BE2C (cell line): Measurements from ENCODE around the gene CENPS.

Experiments used
- DNase-seq: peaks from one replicate; pipeline ENCODE4 v3.0.0-alpha.2; 2020
- H3K27me3 ChIP-seq: fragments of 250-450 bp; sonication (Bioruptor Pico); 2 replicates; pipeline ENCODE4 v1.5.1; 2020; ENCODE audit warnings: mild to moderate bottlenecking
- H3K36me3 ChIP-seq: fragments of 250-450 bp; sonication (Bioruptor Pico); 2 replicates; pipeline ENCODE4 v1.5.1; 2020; ENCODE audit warnings: mild to moderate bottlenecking
- H3K4me1 ChIP-seq: fragments of 250-450 bp; sonication (Bioruptor Pico); 2 replicates; pipeline ENCODE4 v1.5.1; 2020
- H3K4me3 ChIP-seq: 2 replicates; pipeline ENCODE4 v1.5.1; 2011; ENCODE audit warnings: low read depth, low read length
- H3K9me3 ChIP-seq: fragments of 250-450 bp; sonication (Bioruptor Pico); 2 replicates; pipeline ENCODE4 v1.5.1; 2020
- CTCF ChIP-seq: IDR thresholded peaks from 2 replicates; pipeline ENCODE4 v1.5.1; 2012; ENCODE audit warnings: mild to moderate bottlenecking, low read depth, low read length

CENPS gene

GRCh38 chr1:10428984-10429383 lies 1.2 kb upstream of the CENPS start:
- DNase-seq, result no peak
- TF ChIP-seq CTCF, result no peak
- Histone ChIP-seq H3K27me3 (no peaks in the 10 kb centered on the region), H3K36me3 (no peaks in the 10 kb centered on the region), H3K4me1 (no peaks in the 10 kb centered on the region; the same call in none of the 2 replicates), H3K4me3 (no peak overlapping the region), H3K9me3 (no peaks in the 10 kb centered on the region)

GRCh38 chr1:10429868-10430215 lies 391 bp upstream of the CENPS start:
- H3K27me3 ChIP-seq, result no peaks in the 10 kb centered on the region
- H3K4me3 ChIP-seq, result peak overlapping the region; percentile 70
- H3K9me3 ChIP-seq, result no peaks in the 10 kb centered on the region
- H3K4me1 ChIP-seq, result no peaks in the 10 kb centered on the region; the same call in 1 of the 2 replicates
- no peak for TF ChIP-seq CTCF
- no peak for DNase-seq
- no peaks in the 10 kb centered on the region for H3K36me3 ChIP-seq

DNA sequence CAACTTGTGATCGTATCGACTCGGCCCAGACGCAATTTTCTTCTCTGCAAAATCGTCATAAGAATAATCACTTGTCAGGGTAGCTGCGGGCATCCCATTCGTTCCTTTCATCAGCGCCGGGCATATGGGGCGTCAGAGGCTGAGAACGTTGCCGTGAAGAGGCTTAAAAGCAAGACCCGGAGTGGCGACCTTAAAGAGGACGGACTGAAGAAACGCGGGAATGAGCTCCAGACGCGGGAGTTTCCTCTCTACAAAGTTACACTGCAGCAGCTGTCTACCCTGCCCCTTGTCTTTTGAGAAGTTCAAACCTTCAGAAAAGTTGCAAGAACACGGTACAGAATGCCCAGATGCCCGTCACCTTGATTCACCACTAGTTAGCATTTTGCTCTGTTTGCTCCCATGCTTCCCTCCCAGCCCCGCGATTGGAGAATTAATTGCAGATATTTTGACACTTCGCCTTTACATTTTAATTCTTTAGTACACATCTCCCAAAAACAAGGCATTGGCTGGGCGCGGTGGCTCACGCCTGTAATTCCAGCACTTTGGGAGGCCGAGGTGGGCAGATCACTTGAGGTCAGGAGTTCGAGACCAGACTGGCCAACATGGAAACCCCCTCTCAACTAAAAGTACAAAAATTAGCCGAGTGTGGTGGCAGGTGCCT lies 967 bp downstream of the CENPS start:
- DNase-seq, result no peak
- Histone ChIP-seq H3K27me3 (no peaks in the 10 kb centered on the region), H3K36me3 (no peaks in the 10 kb centered on the region), H3K4me1 (no peaks in the 10 kb centered on the region), H3K4me3 (peak overlapping the region; percentile 70), H3K9me3 (no peaks in the 10 kb centered on the region)
- no peak for TF ChIP-seq CTCF

DNA sequence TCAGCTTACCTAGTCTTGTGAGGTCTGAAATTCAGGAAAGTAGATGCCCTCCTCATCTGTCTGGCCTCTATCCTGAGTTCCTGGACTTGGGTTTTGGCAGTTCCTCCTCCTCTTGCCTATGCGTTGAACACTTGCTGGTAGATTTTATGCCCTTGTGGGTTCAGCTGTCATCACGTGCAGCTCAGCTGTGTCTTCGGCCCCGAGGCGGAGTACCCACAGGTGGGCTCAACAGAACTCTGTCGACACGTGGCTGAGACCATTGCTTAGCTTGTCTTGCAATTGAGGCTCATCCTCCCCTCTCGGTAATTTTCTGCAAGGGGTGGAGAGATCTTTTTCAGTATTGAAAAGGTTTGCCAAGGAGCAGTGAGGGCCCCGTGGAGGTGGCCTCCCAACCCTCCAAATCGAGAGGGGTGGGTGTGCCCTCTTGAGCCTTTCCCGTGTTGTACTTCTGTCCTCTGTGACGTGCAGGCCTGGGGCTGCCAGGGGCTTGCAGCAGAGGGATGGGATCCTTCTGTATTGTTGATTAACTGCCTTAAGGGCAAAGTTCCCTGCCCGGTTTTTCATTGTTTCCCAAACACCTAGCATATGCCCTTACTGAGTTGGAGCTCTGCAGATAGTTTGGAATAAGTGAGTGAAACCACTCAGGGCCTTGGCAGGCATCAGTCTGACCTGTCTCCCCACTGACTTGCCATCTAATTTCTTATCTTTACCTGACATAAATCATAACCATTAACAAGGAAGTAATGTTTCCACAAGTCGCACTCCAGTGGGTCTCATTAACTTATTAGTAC lies 2.9 kb downstream of the CENPS start:
- H3K4me3 ChIP-seq, result no peak overlapping the region
- no peak for DNase-seq
- H3K4me1 ChIP-seq, result no peaks in the 10 kb centered on the region
- H3K9me3 ChIP-seq, result no peaks in the 10 kb centered on the region
- no peaks in the 10 kb centered on the region for H3K27me3 ChIP-seq
- H3K36me3 ChIP-seq, result no peaks in the 10 kb centered on the region
- TF ChIP-seq CTCF, result no peak

DNA sequence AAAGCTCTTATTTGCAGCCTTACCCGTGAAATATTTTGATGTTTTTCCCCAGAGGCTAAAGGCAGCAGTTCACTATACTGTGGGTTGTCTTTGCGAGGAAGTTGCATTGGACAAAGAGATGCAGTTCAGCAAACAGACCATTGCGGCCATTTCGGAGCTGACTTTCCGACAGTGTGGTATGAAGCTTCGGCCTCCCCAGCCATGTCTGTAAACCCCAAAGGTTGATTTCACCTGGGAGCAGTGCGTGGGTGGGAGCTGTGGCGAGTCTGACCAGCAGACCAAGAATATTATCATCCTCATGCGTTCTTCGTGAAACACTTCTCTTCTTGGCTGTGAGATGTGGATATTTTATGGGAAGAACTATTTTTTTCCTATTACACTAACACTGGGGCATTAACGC lies 3.6 kb downstream of the CENPS start:
- no peaks in the 10 kb centered on the region for H3K9me3 ChIP-seq
- DNase-seq, result no peak
- TF ChIP-seq CTCF, result no peak
- no peaks in the 10 kb centered on the region for H3K4me1 ChIP-seq
- no peaks in the 10 kb centered on the region for H3K27me3 ChIP-seq
- no peaks in the 10 kb centered on the region for H3K36me3 ChIP-seq
- no peak overlapping the region for H3K4me3 ChIP-seq

DNA sequence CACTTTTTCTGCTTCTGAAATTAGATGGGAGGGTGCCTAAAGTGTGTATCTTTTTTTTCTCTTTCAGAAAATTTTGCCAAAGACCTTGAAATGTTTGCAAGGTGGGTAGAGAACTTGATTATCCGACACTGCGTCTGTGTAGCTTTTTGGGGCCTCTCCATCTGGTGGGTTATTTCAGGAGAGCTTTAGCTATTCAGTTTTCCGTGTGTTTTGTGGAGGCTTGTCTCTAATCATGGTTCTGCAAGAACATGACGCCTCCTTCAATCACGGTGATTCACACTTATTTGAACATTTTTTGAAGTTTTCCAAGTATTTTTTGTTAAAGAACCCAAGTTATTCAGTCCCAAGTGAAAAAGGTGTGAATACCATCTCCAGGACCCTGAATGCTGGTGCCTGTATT lies 4.4 kb downstream of the CENPS start:
- no peak for TF ChIP-seq CTCF
- Histone ChIP-seq H3K4me1 (no peaks in the 10 kb centered on the region), H3K9me3 (no peaks in the 10 kb centered on the region), H3K27me3 (no peaks in the 10 kb centered on the region), H3K36me3 (no peaks in the 10 kb centered on the region), H3K4me3 (no peak overlapping the region)
- no peak for DNase-seq
